Uterus (tissue), 4 donors: ENCODE results near the gene C1orf21. TPM values are rescaled to one million over a fixed set of nuclear protein-coding genes. Genes with fewer than 3 reads are reported as not detected.

ENCODE experiments used
- DNase-seq, 2 donors: peaks; one replicate each; pipeline ENCODE4 v3.0.0-alpha.2; 2019 to 2020
- H3K27ac ChIP-seq, 2 donors: fragments of 200-600 bp; sonication (generic); 1 replicate in 1 of 2; 2 replicates in 1 of 2; pipeline ENCODE4 v1.5.1; 2016 to 2018
- H3K27me3 ChIP-seq, 2 donors: fragments of 200-600 bp; sonication (generic); one replicate each; pipeline ENCODE4 v1.5.1; 2018 to 2019; ENCODE audit warnings: control low read depth in 1 of 2
- H3K36me3 ChIP-seq, 2 donors: fragments of 200-600 bp; sonication (generic); one replicate each; pipeline ENCODE4 v1.5.1; 2019; ENCODE audit warnings: control low read depth in 1 of 2
- H3K4me1 ChIP-seq, 2 donors: fragments of 200-600 bp; sonication (generic); one replicate each; pipeline ENCODE4 v1.5.1; 2018 to 2019; ENCODE audit warnings: control low read depth in 1 of 2
- H3K4me3 ChIP-seq, 2 donors: fragments of 200-600 bp; sonication (generic); 1 replicate in 1 of 2; 2 replicates in 1 of 2; pipeline ENCODE4 v1.5.1; 2018 to 2019; ENCODE audit warnings: mild to moderate bottlenecking in 1 of 2
- H3K9me3 ChIP-seq, 2 donors: fragments of 200-600 bp; sonication (generic); one replicate each; pipeline ENCODE4 v1.5.1; 2019; ENCODE audit warnings: control low read depth in 1 of 2
- CTCF ChIP-seq, 4 experiments: fragments of 200-600 bp in 2 of 4; fragments of 450-650 bp in 2 of 4; sonication (generic) in 2 of 4; IDR thresholded peaks; one replicate each; pipeline ENCODE4 v1.5.1; 2016 to 2019; ENCODE audit warnings: antibody characterized with exemption in 4 of 4, mild to moderate bottlenecking in 2 of 4, moderate library complexity in 1 of 4
- POLR2A ChIP-seq, 2 donors: fragments of 450-650 bp; IDR thresholded peaks; one replicate each; pipeline ENCODE4 v1.6.1; 2016; ENCODE audit warnings: antibody characterized with exemption in 2 of 2, mild to moderate bottlenecking in 1 of 2, moderate library complexity in 1 of 2
- intact Hi-C: fragments of 100-400 bp; cut with DNase I; formaldehyde crosslinking; loops from one replicate; pipeline ENCODE4 v1.15.1; 2023; ENCODE audit warnings: low total_unique reads
- total RNA-seq, 4 donors: library from RNA; depleted of rRNA in 3 of 4; stranded (reverse); fragments of >200 nt in 3 of 4; gene quantifications; one replicate each; pipeline versions ENCODE4 v1.1.0 to v1.2.4, GENCODE V29; 2014 to 2023
- donor health status: DM: yes; HTN: yes; CAD: no.

The C1orf21 gene
- total RNA-seq, 4 donors from 2014 or later, result 15.0 to 71.0 (median 44.5) TPM

GRCh38 chr1:184664661-184665060 lies 277.8 kb downstream of the C1orf21 start:
- DNase-seq, result no peak
- TF ChIP-seq POLR2A (IDR thresholded peaks at IDR 0.05) (no peak), CTCF (IDR thresholded peaks at IDR 0.05) (no peak)
- H3K27ac ChIP-seq, result no peak overlapping the region
- no peaks in the 10 kb centered on the region for H3K9me3 ChIP-seq
- peaks cover 0 to 8% of the 10 kb centered on the region in 2 donors for H3K4me1 ChIP-seq
- no peaks in the 10 kb centered on the region for H3K27me3 ChIP-seq
- H3K36me3 ChIP-seq, result no peaks in the 10 kb centered on the region
- intact Hi-C loops, result loop anchor here (10.0 kb wide), 1 partner anchor 280 kb away; the partner anchor contains the start of gene C1orf21
- no peak overlapping the region for H3K4me3 ChIP-seq

- intact Hi-C loops, result loop anchor here (10.0 kb wide), 1 partner anchor 281 kb away; the partner anchor contains the start of gene C1orf21
- no peak overlapping the region for H3K4me3 ChIP-seq
These were observed 278.5 kb downstream of the C1orf21 start for GRCh38 chr1:184665360-184665759.

GRCh38 chr1:184669391-184669790 lies 282.6 kb downstream of the C1orf21 start:
- Histone ChIP-seq H3K9me3 (no peaks in the 10 kb centered on the region), H3K27me3 (no peaks in the 10 kb centered on the region), H3K36me3 (no peaks in the 10 kb centered on the region), H3K4me3 (no peak overlapping the region), H3K27ac (no peak overlapping the region), H3K4me1 (peaks cover 0 to under 1% of the 10 kb centered on the region in 2 donors)
- no peak for DNase-seq
- TF ChIP-seq CTCF (IDR thresholded peaks at IDR 0.05) (no peak), POLR2A (IDR thresholded peaks at IDR 0.05) (no peak)
- intact Hi-C loops, result loop anchor here (10.0 kb wide), 1 partner anchor 285 kb away; the partner anchor contains the start of gene C1orf21

More at GRCh38 chr1:184665360-184665759, 278.5 kb downstream of the C1orf21 start:
- no peaks in the 10 kb centered on the region for H3K36me3 ChIP-seq
- TF ChIP-seq CTCF (IDR thresholded peaks at IDR 0.05) (no peak), POLR2A (IDR thresholded peaks at IDR 0.05) (no peak)
- DNase-seq, result no peak
- H3K27me3 ChIP-seq, result no peaks in the 10 kb centered on the region
- no peak overlapping the region for H3K27ac ChIP-seq
- H3K9me3 ChIP-seq, result no peaks in the 10 kb centered on the region
- H3K4me1 ChIP-seq, result peaks cover 0 to 8% of the 10 kb centered on the region in 2 donors

- Histone ChIP-seq H3K36me3 (no peaks in the 10 kb centered on the region), H3K27me3 (no peaks in the 10 kb centered on the region)
- intact Hi-C loops, result no loop called here
These were observed 285.3 kb downstream of the C1orf21 start for GRCh38 chr1:184672013-184672726.

More at GRCh38 chr1:184672013-184672726, 285.3 kb downstream of the C1orf21 start:
- TF ChIP-seq POLR2A (IDR thresholded peaks at IDR 0.05) (no peak), CTCF (IDR thresholded peaks at IDR 0.05) (no peak)
- no peak for DNase-seq
- Histone ChIP-seq H3K4me3 (no peak overlapping the region), H3K27ac (no peak overlapping the region), H3K4me1 (no peaks in the 10 kb centered on the region), H3K9me3 (no peaks in the 10 kb centered on the region)
